Right lobe of liver (tissue), 5 donors: ENCODE measurements around the gene GLP1R. TPM values are rescaled to one million over a fixed set of nuclear protein-coding genes. Genes with fewer than 3 reads are reported as not detected.

ENCODE experiments used
- total RNA-seq, 6 experiments: library from RNA; depleted of rRNA in 2 of 6; stranded (reverse); fragments of >200 nt in 2 of 6; fragmentation: NEBNext Ultra II Directional in 3 of 6; extraction: Animal tissue kit (Norgen Biotek cat#: 25700) in 3 of 6; gene quantifications; one replicate each; pipeline versions ENCODE4 v1.1.0 to v1.2.4, GENCODE V29; 2016 to 2023
- donor health status: DM: no; HTN: no; CAD: no.
- donor health status: DM: no; HTN: no; CAD: no.
- donor health status: DM: no; HTN: yes; CAD: no.
- donor health status: DM: no; HTN: yes; CAD: no.

Gene GLP1R
- total RNA-seq, 6 experiments from 2014 or later: not detected

Other genes with a start within 250 kb of the GLP1R start
- gene SAYSD1, start 66.4 kb downstream of the GLP1R start, total RNA-seq: 1 to 10 TPM; 4.3 to 9.3 (median 7.0) TPM
- gene KCNK5, start 180.7 kb downstream of the GLP1R start, total RNA-seq: 10 to 100 TPM in 2 of 6 experiments, 1 to 10 TPM in 4; 3.2 to 54.3 (median 6.7) TPM